Testis (tissue), 2 donors: ENCODE measurements around the gene CEACAM19.

Experiments used
- POLR2A ChIP-seq: fragments of 450-650 bp; IDR thresholded peaks from one replicate; pipeline ENCODE4 v1.6.1; 2017; ENCODE audit warnings: antibody characterized with exemption, mild to moderate bottlenecking, moderate library complexity
- TF ChIP-seq, protein P1 (sequence below), 3 experiments: fragments of 450-650 bp in 2 of 3; fragments of 200-600 bp in 1 of 3; sonication (generic) in 1 of 3; IDR thresholded peaks; one replicate each; pipeline ENCODE4 v1.5.1; 2016 to 2019; ENCODE audit warnings: antibody characterized with exemption in 3 of 3, mild to moderate bottlenecking in 2 of 3, moderate library complexity in 1 of 3

DNA sequence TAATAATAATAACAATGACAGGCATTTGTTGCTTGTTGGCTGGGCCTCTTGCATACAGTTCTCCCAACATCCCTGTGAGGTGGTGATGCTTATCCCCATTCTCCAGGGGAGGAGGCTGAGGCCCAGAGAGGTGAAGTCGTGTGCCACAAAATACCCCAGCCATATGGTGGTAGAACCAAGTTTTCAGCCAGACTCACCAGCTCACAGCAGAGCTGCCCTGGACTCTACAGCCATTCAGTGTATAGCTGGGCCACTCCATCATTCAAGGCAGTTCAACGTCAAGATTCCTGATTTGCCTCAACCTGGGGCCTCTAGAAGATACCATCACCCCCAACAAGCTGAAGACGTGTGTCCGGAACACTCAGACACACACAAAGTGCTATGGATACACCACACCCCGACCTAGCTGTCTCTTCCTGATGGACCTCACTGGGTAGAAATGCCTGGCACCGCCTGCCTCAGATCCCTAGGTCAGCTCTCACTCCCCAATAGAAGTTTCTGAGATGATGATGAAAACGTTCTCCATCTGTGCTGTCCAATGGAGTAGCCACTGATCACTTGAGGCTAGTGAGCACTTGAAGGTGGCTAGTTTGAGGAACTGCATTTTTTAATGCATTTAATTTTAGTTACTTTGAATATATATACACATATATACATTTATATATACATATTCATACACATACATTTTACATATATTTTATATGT, 4.3 kb upstream of the CEACAM19 start:
- TF ChIP-seq POLR2A = no peak
- TF ChIP-seq, protein P1, sequence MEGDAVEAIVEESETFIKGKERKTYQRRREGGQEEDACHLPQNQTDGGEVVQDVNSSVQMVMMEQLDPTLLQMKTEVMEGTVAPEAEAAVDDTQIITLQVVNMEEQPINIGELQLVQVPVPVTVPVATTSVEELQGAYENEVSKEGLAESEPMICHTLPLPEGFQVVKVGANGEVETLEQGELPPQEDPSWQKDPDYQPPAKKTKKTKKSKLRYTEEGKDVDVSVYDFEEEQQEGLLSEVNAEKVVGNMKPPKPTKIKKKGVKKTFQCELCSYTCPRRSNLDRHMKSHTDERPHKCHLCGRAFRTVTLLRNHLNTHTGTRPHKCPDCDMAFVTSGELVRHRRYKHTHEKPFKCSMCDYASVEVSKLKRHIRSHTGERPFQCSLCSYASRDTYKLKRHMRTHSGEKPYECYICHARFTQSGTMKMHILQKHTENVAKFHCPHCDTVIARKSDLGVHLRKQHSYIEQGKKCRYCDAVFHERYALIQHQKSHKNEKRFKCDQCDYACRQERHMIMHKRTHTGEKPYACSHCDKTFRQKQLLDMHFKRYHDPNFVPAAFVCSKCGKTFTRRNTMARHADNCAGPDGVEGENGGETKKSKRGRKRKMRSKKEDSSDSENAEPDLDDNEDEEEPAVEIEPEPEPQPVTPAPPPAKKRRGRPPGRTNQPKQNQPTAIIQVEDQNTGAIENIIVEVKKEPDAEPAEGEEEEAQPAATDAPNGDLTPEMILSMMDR (IDR thresholded peaks at IDR 0.05) = no peak
